HG03045 (cell line): Measurements from ENCODE around the gene CD37.

ENCODE experiments used
- ATAC-seq: cut with Tn5 transposase; IDR thresholded peaks from one replicate; pipeline ENCODE4 v1.9.1; 2021; ENCODE audit warnings: mild to moderate bottlenecking, moderate library complexity; ENCODE audit not compliant: unreplicated experiment

CD37 gene

DNA sequence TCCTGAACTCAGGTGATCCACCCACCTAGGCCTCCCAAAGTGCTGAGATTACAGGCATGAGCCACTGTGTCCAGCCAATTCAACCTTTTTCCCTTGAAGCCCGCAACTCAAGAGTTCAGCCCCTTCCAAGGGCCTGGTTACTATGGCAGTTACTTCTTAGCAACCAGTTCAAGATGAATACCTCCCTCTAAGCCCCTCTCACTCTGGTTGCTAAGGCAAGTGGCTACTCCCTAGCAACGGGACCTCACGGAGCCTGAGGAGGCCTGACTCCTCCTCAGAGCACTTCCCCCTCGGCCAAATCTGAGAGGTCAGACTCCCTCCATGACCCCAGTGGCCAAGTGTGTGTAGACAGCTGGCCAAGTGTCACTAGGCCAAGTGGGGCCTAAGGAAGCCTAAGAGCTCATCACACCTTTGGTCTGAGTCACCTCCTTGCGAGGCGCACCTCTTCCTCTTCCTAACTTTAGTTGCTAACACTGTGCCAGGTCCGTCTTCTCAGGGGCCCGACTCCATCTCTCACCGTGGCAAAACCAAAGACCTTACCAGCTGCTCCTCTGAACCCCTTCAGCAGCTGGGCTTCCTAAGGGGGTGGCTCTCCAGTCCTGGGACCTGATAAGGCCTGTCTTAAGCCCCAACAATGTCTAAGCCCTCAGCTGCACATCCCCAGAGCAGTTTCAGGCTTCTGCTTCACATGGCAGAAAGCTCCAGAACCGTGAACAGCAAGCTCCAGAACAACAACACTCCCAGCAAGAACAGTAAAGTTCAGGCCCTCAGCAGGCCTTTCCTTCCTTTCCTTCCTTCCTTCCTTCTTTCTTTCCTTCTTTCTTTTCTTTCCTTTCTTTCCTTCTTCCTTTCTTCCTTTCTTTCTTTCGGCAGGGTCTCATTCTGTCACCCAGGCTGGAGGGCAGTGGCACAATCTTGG lies 9.6 kb downstream of the CD37 start:
- ATAC-seq = no peak

DNA sequence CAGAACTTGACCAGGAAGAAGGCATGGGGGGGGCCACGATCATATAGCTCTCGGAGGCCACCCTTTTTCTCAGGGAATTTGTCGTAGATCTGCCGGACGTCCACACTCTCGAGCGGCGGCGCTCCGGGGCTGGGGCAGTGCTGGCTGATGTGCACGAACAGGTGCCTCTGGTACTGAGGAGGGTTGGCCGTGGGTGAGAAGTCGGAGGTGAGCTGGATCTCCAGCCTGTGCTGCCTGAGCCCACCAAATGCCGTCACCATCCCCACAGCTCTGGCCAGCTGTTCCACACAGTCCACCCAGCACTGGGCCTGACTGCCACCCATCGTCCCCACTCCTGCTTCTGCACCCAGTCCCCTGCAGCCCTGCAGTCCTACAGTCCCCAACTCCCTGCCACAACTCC lies 12.0 kb downstream of the CD37 start:
- no peak for ATAC-seq

DNA sequence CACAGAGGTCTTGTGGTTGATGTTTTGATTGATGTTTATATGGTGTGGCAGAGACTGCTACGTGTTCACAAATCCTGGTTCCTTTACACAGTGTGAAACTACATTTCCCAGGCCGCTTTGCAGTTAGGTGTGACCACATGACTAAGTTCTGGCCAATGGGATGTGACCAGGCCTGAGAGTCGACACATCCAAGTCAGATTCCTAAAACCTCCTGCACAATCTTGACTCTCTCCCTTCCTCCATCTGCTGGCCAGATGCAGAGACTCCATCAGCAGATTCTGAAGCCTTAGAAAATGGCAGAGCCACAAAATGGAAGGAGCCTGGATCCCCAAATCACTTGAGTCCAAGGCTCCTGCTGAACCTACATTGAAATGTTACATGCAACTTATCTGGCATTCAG lies 12.6 kb downstream of the CD37 start:
- ATAC-seq = no peak

DNA sequence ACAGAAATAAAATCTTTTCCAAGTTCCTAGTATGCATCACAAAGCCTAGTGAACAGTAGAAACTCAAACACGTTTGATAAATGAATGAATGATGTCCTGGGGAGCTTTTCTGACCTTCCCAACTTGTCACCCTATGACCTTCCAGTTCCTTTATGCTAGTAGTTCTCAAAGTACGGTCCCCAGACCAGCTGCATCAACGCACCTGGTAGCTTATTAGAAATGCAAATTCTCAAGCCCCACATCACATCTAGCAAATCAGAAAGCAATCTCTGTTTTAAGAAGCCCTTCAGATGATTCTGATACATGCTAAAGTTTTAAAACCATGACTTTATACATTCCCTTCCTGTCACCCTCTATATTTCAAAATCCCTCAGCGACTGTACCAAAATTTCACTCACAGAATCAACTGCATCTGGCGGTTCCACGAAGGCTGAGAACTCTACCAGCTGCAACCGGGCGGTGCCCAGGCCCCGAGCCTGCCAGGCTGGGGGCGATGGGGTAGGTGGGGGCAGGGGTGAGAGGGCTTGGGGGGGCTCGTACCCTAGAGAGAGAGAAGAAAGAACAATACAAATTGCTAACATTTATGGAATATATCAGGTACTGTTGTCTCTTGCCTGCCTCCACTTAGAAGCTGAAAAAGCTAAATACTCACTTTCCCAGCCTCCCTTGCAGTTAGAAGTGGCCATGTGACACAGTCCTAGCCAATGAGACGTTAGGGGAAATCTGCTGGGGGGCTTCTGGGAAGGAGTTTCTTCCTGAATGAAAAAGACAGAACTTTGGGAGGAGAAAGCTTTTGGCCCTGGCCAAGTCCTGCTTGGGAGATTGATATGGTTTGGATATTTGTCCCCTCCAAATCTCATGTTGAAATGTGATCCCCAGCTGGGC lies 13.3 kb downstream of the CD37 start:
- ATAC-seq = no peak

DNA sequence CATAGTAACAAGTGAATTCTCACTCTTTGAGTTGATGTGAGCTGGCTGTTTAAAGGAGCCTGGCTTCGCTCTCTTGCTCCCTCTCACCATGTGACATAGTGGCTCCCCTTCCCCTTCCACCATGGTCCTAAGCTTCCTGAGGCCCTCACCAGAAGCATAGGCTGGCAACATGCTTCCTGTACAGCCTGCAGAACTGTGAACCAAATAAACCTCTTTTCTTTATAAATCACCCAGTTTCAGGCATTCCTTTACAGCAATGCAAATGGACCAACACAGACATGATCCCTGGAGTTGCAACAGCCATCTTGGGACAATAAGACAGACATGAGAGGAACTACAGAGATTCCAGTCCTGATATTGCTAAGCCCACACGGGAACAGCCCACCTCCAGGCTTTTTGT lies 14.4 kb downstream of the CD37 start:
- ATAC-seq = no peak

DNA sequence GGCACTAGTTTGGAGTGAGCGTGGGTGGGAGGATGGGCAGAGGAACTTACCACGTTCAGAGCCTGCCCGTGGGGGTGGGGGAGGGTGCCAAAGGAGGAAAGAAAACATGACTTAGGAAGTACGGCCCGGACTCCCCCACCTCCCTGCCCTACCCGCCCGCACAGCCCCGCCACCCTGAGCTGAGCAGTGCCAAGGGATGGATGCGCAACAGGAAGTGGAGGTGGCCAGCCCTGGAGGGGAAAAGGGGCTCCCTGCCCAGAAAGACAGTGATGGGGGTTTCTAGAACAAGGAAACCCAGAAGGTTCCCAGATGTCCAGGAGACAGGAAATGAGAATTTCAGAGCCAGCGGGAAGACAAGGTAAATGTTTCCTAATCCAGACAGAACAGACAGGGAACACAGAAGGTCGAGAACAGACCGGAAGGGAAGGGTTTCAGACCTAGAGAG lies 20.7 kb downstream of the CD37 start:
- ATAC-seq = no peak

DNA sequence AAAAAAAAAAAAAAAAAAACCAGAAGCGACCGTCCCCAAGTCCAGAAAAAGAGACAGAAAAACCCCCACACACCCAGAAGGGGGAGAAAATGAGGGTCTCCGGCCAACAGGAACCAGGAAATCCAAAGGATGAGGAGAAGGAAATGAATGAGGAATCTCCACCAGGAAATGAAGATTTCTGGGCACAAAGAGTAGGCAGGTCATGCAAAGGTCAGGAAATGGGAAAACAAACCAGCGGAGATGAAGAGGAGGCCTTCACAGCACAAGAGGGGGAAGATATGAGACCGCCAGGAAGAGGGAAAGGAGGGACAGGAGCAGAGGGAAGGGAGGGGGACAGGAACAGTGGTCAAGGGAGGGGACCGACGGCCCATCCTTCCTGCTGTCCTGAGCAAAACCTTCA lies 21.2 kb downstream of the CD37 start:
- no peak for ATAC-seq

DNA sequence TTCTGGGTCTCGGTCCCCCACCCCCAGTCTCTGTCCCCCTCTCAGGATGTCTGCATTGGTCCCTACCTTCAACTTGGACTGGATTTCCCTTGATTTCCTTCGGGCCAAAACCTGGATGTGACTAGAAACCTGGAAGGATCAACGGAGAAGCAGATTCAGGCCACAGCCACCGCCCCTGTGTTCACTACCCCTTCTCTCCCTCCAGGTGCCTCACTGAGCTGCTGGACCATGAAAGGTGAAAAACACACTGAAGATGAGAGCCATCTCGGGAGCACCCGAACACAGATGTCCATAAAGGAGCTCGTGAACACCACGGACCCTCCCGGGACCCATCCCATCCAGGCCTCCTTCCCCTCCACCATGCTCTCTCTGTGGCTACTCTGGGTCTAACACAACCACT lies 22.0 kb downstream of the CD37 start:
- ATAC-seq = no peak

DNA sequence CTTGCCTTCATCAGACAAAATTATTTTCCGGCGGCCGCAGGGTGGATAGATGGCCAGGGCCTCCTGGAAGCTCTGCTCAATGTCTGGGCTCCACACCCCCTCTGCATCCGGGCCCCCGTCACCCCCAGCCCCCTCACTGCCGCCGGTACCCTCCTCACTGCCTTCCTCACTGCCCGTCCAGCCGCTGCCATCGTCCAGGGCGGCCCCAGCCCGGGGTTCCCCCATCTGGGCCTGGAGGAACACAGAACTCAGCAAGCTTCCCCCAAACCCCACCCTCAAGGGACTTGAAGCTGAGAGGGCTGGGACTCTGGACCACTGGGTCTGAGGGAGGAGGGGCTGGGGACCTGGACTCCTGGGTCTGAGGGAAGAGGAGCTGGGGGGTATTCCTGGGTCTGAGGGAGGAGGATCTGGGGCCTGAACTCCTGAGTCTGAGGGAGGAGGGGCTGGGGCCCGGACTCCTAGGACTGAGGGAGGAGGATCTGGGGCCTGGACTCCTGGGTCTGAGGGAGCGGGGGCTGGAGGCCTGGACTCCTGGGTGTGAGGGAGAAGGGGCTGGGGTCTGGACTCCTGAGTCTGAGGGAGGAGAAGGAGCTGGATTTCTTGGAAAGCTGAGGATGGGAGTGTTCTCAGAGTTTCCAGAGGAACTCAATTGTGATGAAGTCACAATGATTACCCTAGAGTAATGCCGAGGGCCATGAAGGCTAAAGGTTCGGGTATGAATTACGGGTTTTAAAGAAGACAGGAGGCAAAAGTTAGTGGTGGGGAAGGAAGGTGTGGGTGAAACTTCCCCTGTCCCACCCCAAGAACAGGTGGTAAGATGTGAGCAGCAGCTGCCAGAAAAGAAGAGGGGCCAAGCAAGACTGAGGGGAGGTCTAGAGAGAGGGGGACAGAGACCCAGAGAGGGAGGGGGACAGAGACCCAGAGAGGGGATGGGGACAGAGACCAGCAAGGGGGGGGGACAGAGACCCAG lies 24.9 kb downstream of the CD37 start:
- ATAC-seq = no peak

DNA sequence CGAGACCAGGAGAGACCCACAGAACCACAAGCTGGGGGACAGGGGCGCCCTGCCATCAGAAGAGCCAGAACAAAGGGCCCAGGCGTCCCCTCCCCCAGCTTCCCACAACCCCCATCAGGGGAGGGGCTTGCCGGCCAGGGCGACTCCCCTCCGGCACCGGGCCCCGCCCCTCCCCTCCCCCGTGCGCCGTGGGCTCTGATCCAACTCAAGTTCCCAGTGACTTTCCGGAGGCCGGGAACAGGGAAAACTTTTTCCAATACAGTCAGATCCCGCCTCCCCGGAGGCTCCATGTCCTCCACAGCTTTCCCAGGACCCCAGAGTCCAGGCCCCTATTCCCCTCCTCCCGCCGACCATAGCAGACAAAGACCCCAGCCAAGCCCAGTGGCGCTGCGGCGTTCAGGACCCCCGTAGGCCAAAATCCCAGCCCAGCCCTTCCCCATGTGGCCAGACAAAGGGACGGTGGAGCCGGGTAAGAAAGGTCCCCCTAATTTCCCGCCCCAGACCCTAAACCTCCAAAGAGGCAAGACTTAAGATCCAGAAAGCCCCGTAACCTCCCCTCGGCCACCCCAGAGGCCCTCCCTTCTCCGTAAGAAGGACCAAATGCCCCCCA lies 26.3 kb downstream of the CD37 start:
- no peak for ATAC-seq

DNA sequence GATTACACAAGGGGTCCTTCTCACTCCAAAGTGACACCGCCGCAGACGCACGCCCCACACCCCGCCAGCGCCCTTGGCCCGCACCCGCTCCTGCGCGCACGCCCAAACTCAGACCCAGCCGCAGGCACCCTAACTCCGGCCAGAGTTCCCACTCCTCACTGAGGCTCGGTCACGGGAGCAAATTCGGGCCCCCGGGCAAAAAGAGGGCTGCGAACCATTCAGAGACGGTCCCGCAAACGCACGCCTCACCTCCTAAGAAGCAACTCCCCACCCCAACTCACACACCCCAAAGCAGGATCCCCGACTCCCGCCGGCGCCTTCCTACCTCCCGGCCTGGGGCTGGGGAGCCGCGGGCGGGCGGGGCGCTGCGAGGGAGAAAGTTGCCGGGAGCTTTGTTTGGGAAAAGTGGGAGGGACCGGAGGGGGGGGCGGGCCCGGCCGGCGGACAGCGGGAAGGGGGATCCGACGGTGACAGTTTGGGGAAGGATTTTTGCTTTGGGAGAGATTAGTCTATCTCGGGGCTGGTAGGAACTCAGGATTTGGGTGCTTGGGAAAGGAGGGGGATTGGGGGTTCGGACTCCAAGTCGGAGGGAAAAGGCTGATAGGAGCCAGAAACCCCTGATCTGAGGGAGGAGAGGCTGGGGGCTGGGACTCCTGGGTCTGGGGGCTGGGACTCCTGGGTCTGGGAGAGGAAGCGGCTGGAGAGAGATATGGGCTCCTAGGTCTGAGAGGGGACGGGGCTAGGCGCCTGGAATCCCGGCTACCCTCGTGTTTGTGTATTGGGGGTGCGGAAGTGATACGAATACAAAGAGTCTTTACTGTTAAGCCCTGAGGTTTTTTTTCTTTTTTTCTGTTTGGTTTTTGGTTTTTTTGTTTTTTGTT lies 27.1 kb downstream of the CD37 start, which contains the start of gene TEAD2:
Gene TEAD2, minus strand, starts transcription at position 369 of the 881 bp plus-strand sequence. CDS start 2,341 bp downstream, outside the sequence.
- no peak for ATAC-seq

DNA sequence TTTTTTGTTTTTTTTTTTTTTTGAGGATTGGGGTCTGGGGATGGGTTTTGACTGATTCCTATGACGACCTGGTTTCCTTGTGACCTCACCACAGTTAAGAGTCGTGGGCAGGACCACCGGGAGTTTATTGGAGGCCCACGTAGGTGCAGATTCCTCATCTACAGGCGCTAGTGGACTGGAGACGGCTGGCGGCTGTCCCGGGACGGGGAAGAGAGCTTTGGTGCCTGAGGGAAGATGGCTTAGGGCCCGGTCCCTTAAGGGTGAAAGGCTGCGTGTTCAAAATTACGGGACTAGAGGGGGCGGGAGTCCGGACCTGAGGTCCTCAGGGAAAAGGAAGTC lies 27.7 kb downstream of the CD37 start:
- no peak for ATAC-seq

DNA sequence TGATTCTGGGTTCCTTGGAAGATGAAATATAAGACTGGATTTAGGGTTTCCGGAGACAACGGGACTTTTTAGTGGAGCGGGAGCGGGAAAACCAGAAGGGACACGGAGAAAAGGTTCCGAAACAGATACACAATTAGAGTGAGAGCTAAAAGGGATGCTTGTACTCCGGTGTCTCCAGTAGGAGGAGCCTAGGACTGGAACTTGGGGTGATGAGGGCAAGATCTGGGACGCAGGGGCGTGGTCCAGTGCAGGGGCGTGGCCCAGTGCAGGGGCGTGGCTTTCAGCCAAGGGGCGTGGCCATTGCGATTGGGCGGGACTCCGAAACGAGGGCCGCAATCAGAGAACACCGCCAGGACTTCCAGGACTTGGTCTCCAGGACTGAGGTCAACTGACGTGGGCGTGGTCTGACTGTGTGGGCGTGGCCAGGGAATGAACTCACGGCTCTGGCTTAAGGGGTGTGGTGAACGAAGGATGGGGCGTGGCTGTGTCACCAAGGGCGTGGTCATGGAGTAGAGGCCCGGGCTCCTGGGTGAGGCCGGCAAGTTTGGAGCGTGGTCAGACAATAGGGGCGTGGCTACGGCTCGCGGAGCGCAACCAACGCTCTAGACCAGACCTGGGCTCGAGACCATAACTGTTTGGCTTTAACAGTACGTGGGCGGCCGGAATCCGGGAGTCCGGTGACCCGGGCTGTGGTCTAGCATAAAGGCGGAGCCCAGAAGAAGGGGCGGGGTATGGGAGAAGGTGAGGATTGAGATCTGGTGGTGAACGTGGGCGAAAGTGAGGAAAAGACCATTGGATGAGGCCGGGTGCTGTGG lies 28.3 kb downstream of the CD37 start, which contains the start of gene DKKL1:
Gene DKKL1, plus strand, starts transcription at position 610 of the 815 bp plus-strand sequence. Its CDS starts 122 bp downstream, at position 732.
- peak; percentile 65 for ATAC-seq

DNA sequence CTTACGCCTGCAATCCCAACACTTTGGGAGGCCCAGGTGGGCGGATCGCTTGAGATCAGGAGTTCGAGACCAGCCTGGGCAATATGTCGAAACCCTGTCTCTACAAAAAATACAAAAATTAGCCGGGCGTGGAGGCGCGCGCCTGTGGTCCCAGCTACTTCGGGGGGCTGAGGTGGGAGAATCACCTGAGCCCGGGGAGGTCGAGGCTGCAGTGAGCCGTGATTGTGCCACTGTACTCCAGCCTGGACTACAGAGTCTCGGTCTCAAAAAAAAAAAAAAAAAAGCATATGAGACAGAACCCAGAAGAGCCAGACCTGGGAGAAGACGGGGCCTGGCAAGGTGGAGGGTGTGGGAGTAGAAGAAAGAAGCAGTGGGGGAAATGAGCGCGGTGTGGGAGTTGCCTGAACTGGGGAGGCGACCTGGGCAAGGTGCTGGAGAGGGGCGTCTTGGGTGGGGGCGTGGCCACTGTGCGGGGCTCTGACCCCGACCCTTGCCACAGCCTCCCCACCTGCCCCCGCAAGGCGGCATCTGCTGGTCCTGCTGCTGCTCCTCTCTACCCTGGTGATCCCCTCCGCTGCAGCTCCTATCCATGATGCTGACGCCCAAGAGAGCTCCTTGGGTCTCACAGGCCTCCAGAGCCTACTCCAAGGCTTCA lies 29.0 kb downstream of the CD37 start:
- ATAC-seq = no peak

DNA sequence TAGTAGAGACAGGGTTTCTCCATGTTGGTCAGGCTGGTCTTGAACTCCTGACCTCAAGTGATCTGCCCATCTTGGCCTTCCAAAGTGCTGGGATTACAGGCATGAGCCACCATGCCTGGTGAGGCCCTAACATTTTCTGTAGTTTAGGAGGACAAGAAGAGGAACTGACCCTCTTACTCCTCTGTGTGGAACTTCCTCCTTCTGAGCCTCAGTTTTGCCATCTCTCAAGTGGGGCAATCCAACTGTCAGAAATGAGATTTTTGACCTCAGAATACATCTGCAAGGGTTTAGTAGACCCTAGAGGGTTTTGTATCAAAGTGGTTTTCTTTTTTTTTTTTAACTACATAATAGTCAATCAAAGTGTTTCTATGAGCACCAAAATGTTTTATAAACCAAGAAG lies 30.9 kb downstream of the CD37 start:
- ATAC-seq = no peak

DNA sequence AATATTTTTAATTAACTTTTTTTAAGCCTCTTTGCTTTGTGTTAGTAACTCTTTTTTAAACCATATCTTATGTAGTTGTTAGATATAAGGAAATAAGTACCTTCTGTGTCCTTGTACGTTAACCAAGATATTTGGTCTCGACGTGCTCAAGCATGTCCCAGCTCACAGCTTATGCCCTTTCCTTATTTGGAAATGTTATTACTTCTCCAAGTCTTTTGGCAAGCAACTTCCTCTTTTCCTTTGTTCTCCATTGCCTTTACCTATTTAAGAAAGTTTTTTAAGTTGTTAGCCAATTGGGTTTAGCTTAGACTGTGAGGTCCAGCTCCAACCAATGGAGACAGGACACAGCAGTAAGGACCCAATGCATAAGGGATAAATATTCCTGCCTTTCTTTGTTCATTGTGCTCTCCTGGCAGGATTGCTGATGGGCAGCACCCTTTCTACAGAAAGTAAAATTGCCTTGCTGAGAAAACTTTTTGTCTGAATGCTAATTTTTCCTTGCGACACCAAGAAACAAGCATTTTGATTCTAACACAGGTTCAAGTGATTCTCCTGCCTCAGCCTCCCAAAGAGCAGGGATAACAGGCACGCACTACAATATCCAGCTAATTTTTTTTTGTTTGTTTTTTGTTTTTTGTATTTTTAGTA lies 33.6 kb downstream of the CD37 start:
- ATAC-seq = no peak

DNA sequence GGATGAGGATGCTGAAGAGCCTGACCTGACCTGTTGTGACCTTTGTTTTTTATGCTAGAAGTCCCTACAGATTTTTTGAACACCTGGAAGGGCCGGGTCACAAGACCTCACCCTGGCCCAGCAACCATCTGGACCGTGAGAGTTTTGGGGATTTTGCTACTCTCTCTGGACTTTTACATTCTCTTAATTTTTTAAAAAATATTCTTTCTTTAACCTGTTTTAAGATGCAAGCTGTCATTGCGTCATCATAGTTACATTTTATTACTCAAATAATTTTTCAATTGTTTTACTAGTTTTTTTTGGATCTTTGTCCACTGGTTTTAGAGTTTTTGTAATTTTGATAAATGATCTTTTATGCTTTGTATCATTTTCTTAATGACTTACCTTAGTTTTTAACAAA lies 36.0 kb downstream of the CD37 start:
- no peak for ATAC-seq
